Caco-2 (cell line): ENCODE measurements around the gene PSMG3. TPM values are rescaled to one million over a fixed set of nuclear protein-coding genes. Genes with fewer than 3 reads are reported as not detected.

Experiments
- BruUV-seq: library from RNA; stranded (reverse); fragments of 400-500 nt; replicated peaks from 2 replicates; lab custom pipeline; 2021; lab: Mats Ljungman, UMichigan
- CTCF ChIA-PET: fragments of 300-600 bp; sonication (Branson Sonifier 250); formaldehyde crosslinking; loops from one replicate; lab custom pipeline; 2022; ENCODE audit warnings: antibody characterized with exemption; lab: Charles Lee
- POLR2A ChIA-PET: fragments of 300-600 bp; sonication (Branson Sonifier 250); formaldehyde crosslinking; loops from one replicate; lab custom pipeline; 2022; ENCODE audit warnings: antibody characterized with exemption; lab: Charles Lee
- DNase-seq, 2 experiments: peaks; one replicate each; pipeline versions ENCODE4 v3.0.0 to v3.0.0-alpha.2; 2020 to 2022
- H3K27me3 ChIP-seq: replicated peaks from 2 replicates; pipeline ENCODE4 v1.6.0; 2011; ENCODE audit warnings: low read length; ENCODE audit not compliant: control insufficient read depth, insufficient read depth
- H3K36me3 ChIP-seq: 2 replicates; pipeline ENCODE4 v1.5.1; 2011; ENCODE audit warnings: low read length; ENCODE audit not compliant: control insufficient read depth, insufficient read depth
- H3K4me1 ChIP-seq: fragments of 250-450 bp; sonication (Bioruptor Pico); 2 replicates; pipeline ENCODE4 v1.5.1; 2020; ENCODE audit warnings: mild to moderate bottlenecking
- H3K4me3 ChIP-seq: 2 replicates; pipeline ENCODE4 v1.5.1; 2011; ENCODE audit warnings: low read depth, mild to moderate bottlenecking, control low read depth, low read length
- H3K9me3 ChIP-seq: fragments of 250-450 bp; sonication (Bioruptor Pico); 2 replicates; pipeline ENCODE4 v1.5.1; 2020; ENCODE audit warnings: mild to moderate bottlenecking, moderate library complexity
- H3K27ac Mint-ChIP-seq: one replicate; pipeline ENCODE4 v1.8.0; 2022; ENCODE audit warnings: mixed read lengths; ENCODE audit not compliant: unreplicated experiment
- H3K27me3 Mint-ChIP-seq: one replicate; pipeline ENCODE4 v1.8.0; 2022; ENCODE audit warnings: mixed read lengths; ENCODE audit not compliant: insufficient read depth, unreplicated experiment
- H3K36me3 Mint-ChIP-seq: one replicate; pipeline ENCODE4 v1.8.0; 2022; ENCODE audit warnings: mild to moderate bottlenecking, mixed read lengths; ENCODE audit not compliant: insufficient read depth, unreplicated experiment
- H3K4me1 Mint-ChIP-seq: one replicate; pipeline ENCODE4 v1.8.0; 2022; ENCODE audit warnings: low read depth, mixed read lengths; ENCODE audit not compliant: unreplicated experiment
- H3K4me3 Mint-ChIP-seq: one replicate; pipeline ENCODE4 v1.8.0; 2022; ENCODE audit warnings: mild to moderate bottlenecking, moderate library complexity, mixed read lengths; ENCODE audit not compliant: unreplicated experiment
- H3K9me3 Mint-ChIP-seq: one replicate; pipeline ENCODE4 v1.8.0; 2022; ENCODE audit warnings: mixed read lengths; ENCODE audit not compliant: unreplicated experiment
- CTCF ChIP-seq, 2 experiments: fragments of 200-600 bp in 1 of 2; IDR thresholded peaks; 1 replicate in 1 of 2; 2 replicates in 1 of 2; pipeline versions ENCODE4 v1.5.1 to v1.8.0; 2011 to 2022; ENCODE audit warnings: antibody characterized with exemption in 1 of 2, control low read depth in 1 of 2, inconsistent platforms in 1 of 2, low read depth in 1 of 2, low read length in 1 of 2, mild to moderate bottlenecking in 1 of 2, moderate library complexity in 1 of 2; ENCODE audit not compliant: insufficient read depth in 1 of 2, severe bottlenecking in 1 of 2, unreplicated experiment in 1 of 2
- intact Hi-C: fragments of 100-400 bp; cut with micrococcal nuclease; formaldehyde crosslinking; loops from one replicate; pipeline ENCODE4 v1.10.0; 2022; ENCODE audit not compliant: unreplicated experiment
- total RNA-seq: library from RNA; stranded (reverse); gene quantifications from 2 replicates; pipeline ENCODE4 v1.2.3, GENCODE V29; 2022

Gene PSMG3
- total RNA-seq, 1 experiment from 2014 or later = 35.1 TPM

GRCh38 chr7:1533547-1534329 lies 36.1 kb downstream of the PSMG3 start:
- intact Hi-C loops = no loop called here
- H3K36me3 ChIP-seq = no peaks in the 10 kb centered on the region; the same call in 1 of the 2 replicates
- CTCF ChIA-PET = no interaction called here
- no peak overlapping the region for H3K4me3 ChIP-seq
- TF ChIP-seq CTCF (IDR thresholded peaks at IDR 0.05; ENCODE audit: insufficient read depth in 1 of 2, low read depth in 1 of 2, low read length in 1 of 2, severe bottlenecking in 1 of 2, unreplicated experiment in 1 of 2) = no peak
- peak overlapping the region; percentile 18 for H3K4me3 Mint-ChIP-seq
- peaks cover 41% of the 10 kb centered on the region for H3K36me3 Mint-ChIP-seq
- BruUV-seq = no TSS peak
- no peaks in the 10 kb centered on the region for H3K27me3 ChIP-seq
- H3K9me3 ChIP-seq = no peaks in the 10 kb centered on the region
- peaks cover 55% of the 10 kb centered on the region for H3K4me1 ChIP-seq
- H3K4me1 Mint-ChIP-seq = peaks cover 11% of the 10 kb centered on the region
- peak overlapping the region; percentile 95 for H3K27ac Mint-ChIP-seq
- no peaks in the 10 kb centered on the region for H3K27me3 Mint-ChIP-seq
- POLR2A ChIA-PET = interaction anchor here (1.1 kb wide), 1 partner anchor 22 kb away, joined by 4 read pairs; the partner anchor contains the start of gene TMEM184A
- no peaks in the 10 kb centered on the region for H3K9me3 Mint-ChIP-seq
- no peak for DNase-seq

GRCh38 chr7:1533255-1533546 lies 36.6 kb downstream of the PSMG3 start:
- peaks cover 55% of the 10 kb centered on the region for H3K4me1 ChIP-seq
- no peaks in the 10 kb centered on the region for H3K9me3 ChIP-seq
- no peaks in the 10 kb centered on the region for H3K27me3 ChIP-seq
- H3K36me3 Mint-ChIP-seq = peaks cover 41% of the 10 kb centered on the region
- CTCF ChIA-PET = no interaction called here
- BruUV-seq = no TSS peak
- H3K4me3 Mint-ChIP-seq = peak overlapping the region; percentile 92
- no peaks in the 10 kb centered on the region; the same call in 1 of the 2 replicates for H3K36me3 ChIP-seq
- peak overlapping the region; percentile 95 for H3K27ac Mint-ChIP-seq
- POLR2A ChIA-PET = interaction anchor here (1.1 kb wide), 1 partner anchor 23 kb away, joined by 4 read pairs; the partner anchor contains the start of gene TMEM184A
- H3K4me1 Mint-ChIP-seq = peaks cover 11% of the 10 kb centered on the region
- H3K9me3 Mint-ChIP-seq = no peaks in the 10 kb centered on the region
- intact Hi-C loops = no loop called here
- no peaks in the 10 kb centered on the region for H3K27me3 Mint-ChIP-seq
- DNase-seq = no peak
- TF ChIP-seq CTCF (IDR thresholded peaks at IDR 0.05; ENCODE audit: insufficient read depth in 1 of 2, low read depth in 1 of 2, low read length in 1 of 2, severe bottlenecking in 1 of 2, unreplicated experiment in 1 of 2) = no peak
- H3K4me3 ChIP-seq = peak overlapping the region; percentile 16

GRCh38 chr7:1532456-1533254 lies 37.2 kb downstream of the PSMG3 start:
- H3K4me3 Mint-ChIP-seq = peak overlapping the region; percentile 92

More at GRCh38 chr7:1532456-1533254, 37.2 kb downstream of the PSMG3 start:
- POLR2A ChIA-PET = no interaction called here
- Mint-ChIP-seq H3K27ac (peak overlapping the region; percentile 95), H3K36me3 (peaks cover 37% of the 10 kb centered on the region), H3K4me1 (peaks cover 11% of the 10 kb centered on the region), H3K27me3 (no peaks in the 10 kb centered on the region), H3K9me3 (no peaks in the 10 kb centered on the region)
- TSS peak; percentile 39 for BruUV-seq
- intact Hi-C loops = loop anchor here (1.0 kb wide), 1 partner anchor 25 kb away; no protein-coding TSS in a partner anchor
- Histone ChIP-seq H3K27me3 (no peaks in the 10 kb centered on the region), H3K9me3 (no peaks in the 10 kb centered on the region), H3K4me1 (peaks cover 52% of the 10 kb centered on the region), H3K4me3 (peak overlapping the region; percentile 71), H3K36me3 (no peaks in the 10 kb centered on the region; the same call in 1 of the 2 replicates)
- peak in 1 of 2 experiments; percentile 50 for DNase-seq
- no peak for TF ChIP-seq CTCF (IDR thresholded peaks at IDR 0.05; ENCODE audit: insufficient read depth in 1 of 2, low read depth in 1 of 2, low read length in 1 of 2, severe bottlenecking in 1 of 2, unreplicated experiment in 1 of 2)
- CTCF ChIA-PET = no interaction called here
